ENCODE results near the gene EPN3. TPM values are rescaled to one million over a fixed set of nuclear protein-coding genes. Genes with fewer than 3 reads are reported as not detected.
A peak's percentile ranks its signal among the peaks of the same experiment; 100 is the strongest.

EPN3 gene
- total RNA-seq, 4 donors from 2014 or later: 19.2 to 95.7 (median 57.4) TPM

GRCh38 chr17:50549969-50550368 is 17.4 kb downstream of the EPN3 start:
- in situ Hi-C loops (cut with MboI; ENCODE audit: low pct_ligation_motif_present in 1 of 4, low pct_unique_long_range_greater_than_20kb in 1 of 4, low sequenced_read_pairs in 3 of 4) (loop anchor here (10.0 to 25.0 kb wide), 8 partner anchors 65 to 412 kb away; partner anchors contain the start of genes WFIKKN2 (in 2 of the 4) and ABCC3 (in 1 of the 4)), intact Hi-C loops (cut with DNase I; ENCODE audit: low total_unique reads) (loop anchor here (5.0 to 10.0 kb wide), 4 partner anchors 65 to 292 kb away; no protein-coding TSS in a partner anchor)
- Histone ChIP-seq H3K27ac (no peak overlapping the region), H3K4me3 (no peak overlapping the region), H3K27me3 (no peaks in the 10 kb centered on the region), H3K36me3 (no peaks in the 10 kb centered on the region), H3K4me1 (peaks cover 11 to 22% (median 16%) of the 10 kb centered on the region in 4 donors), H3K9me3 (no peaks in the 10 kb centered on the region)
- WGBS, 2 donors (ENCODE audit: low coverage in 1 of 2): 95% methylated on average over 10 of the region's 11 CpGs; no CpG with 5 or more reads in 1 of the 2 donors
- TF ChIP-seq, protein P1, sequence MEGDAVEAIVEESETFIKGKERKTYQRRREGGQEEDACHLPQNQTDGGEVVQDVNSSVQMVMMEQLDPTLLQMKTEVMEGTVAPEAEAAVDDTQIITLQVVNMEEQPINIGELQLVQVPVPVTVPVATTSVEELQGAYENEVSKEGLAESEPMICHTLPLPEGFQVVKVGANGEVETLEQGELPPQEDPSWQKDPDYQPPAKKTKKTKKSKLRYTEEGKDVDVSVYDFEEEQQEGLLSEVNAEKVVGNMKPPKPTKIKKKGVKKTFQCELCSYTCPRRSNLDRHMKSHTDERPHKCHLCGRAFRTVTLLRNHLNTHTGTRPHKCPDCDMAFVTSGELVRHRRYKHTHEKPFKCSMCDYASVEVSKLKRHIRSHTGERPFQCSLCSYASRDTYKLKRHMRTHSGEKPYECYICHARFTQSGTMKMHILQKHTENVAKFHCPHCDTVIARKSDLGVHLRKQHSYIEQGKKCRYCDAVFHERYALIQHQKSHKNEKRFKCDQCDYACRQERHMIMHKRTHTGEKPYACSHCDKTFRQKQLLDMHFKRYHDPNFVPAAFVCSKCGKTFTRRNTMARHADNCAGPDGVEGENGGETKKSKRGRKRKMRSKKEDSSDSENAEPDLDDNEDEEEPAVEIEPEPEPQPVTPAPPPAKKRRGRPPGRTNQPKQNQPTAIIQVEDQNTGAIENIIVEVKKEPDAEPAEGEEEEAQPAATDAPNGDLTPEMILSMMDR (IDR thresholded peaks at IDR 0.05): no peak
- TF ChIP-seq POLR2AphosphoS5 (IDR thresholded peaks at IDR 0.05): no peak
- no peak for TF ChIP-seq EP300 (IDR thresholded peaks at IDR 0.05; ENCODE audit: low read depth)
- no peak for TF ChIP-seq POLR2A (IDR thresholded peaks at IDR 0.05)
- no peak for DNase-seq

DNA sequence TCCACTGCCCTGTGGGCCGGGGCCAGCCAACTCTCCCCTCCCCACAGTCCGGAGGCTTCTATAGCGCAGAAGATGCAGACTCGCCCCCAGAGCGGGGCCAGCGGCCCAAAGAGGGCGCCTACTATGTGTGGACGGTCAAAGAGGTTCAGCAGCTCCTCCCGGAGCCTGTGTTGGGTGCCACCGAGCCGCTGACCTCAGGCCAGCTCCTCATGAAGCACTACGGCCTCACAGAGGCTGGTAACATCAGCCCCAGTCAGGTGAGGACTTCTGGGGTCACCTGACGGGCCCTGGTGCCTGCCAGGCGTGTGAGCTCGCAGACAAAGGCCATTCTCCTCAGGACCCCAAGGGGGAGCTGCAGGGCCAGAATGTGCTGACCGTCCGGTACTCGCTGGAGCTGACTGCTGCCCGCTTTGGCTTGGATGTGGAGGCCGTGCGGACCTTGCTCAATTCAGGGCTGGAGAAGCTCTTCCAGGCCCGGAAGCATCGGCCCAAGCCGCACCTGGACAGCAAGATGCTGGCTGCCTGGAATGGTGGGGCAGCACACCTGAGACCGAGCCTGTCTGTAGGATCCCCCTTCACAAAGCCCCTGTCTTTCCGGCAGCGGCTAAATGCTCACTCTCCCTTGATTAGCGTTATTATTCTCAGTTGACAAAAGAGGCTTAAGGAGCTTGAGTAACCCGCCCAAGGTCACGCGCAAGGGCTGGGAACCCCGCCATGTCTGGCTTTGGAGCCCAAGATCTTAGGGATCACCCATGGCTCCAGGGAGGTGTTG is 18.3 kb downstream of the EPN3 start:
- peaks cover 0 to 3% (median 0%) of the 10 kb centered on the region in 4 donors for H3K36me3 ChIP-seq
- 53% methylated on average over 24 of the region's 32 CpGs; no CpG with 5 or more reads in 1 of the 2 donors for WGBS, 2 donors (ENCODE audit: low coverage in 1 of 2)
- in situ Hi-C loops (cut with MboI; ENCODE audit: low pct_ligation_motif_present in 1 of 4, low pct_unique_long_range_greater_than_20kb in 1 of 4, low sequenced_read_pairs in 3 of 4): loop anchor here in 1 of 4 donors (10.0 kb wide), 1 partner anchor 84 kb away; the partner anchor contains the start of gene ABCC3
- no peaks in the 10 kb centered on the region for H3K27me3 ChIP-seq
- no peak overlapping the region for H3K4me3 ChIP-seq
- H3K27ac ChIP-seq: no peak overlapping the region
- intact Hi-C loops (cut with DNase I; ENCODE audit: low total_unique reads): loop anchor here (5.0 kb wide), 1 partner anchor 146 kb away; no protein-coding TSS in a partner anchor
- no peaks in the 10 kb centered on the region for H3K9me3 ChIP-seq
- H3K4me1 ChIP-seq: peaks cover 11 to 15% (median 14%) of the 10 kb centered on the region in 4 donors
- TF ChIP-seq, protein P1 (IDR thresholded peaks at IDR 0.05): peak; percentile 73 to 81 (median 79)
- TF ChIP-seq EP300 (IDR thresholded peaks at IDR 0.05; ENCODE audit: low read depth) (no peak), POLR2AphosphoS5 (IDR thresholded peaks at IDR 0.05) (no peak), POLR2A (IDR thresholded peaks at IDR 0.05) (no peak)
- peak; percentile 77 for DNase-seq

DNA sequence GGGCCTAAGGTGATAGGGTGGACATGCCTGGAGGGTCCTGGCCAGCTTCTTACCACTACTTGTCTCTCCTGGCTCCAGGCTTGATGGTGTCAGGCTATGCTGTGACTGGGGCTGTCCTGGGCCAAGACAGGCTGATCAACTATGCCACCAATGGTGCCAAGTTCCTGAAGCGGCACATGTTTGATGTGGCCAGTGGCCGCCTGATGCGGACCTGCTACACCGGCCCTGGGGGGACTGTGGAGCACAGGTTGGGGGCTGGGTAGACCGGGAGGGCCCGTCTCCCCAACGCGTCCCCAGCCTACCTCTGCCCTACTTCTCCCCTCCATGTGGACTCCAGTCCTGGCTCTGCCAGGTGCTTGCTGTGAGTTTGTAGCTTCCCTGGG is 18.9 kb downstream of the EPN3 start:
- no peaks in the 10 kb centered on the region for H3K9me3 ChIP-seq
- H3K4me1 ChIP-seq: peaks cover 11 to 15% (median 14%) of the 10 kb centered on the region in 4 donors
- no peak overlapping the region for H3K27ac ChIP-seq
- no peaks in the 10 kb centered on the region for H3K27me3 ChIP-seq
- no peak for TF ChIP-seq POLR2AphosphoS5 (IDR thresholded peaks at IDR 0.05)
- no peak for TF ChIP-seq EP300 (IDR thresholded peaks at IDR 0.05; ENCODE audit: low read depth)
- TF ChIP-seq POLR2A (IDR thresholded peaks at IDR 0.05): no peak
- TF ChIP-seq, protein P1 (IDR thresholded peaks at IDR 0.05): no peak
- no peak for DNase-seq
- WGBS, 2 donors (ENCODE audit: low coverage in 1 of 2): 100% methylated on average over 7 of the region's 8 CpGs; no CpG with 5 or more reads in 1 of the 2 donors
- H3K4me3 ChIP-seq: no peak overlapping the region
- H3K36me3 ChIP-seq: peaks cover 0 to 6% (median 0%) of the 10 kb centered on the region in 4 donors
- intact Hi-C loops (cut with DNase I; ENCODE audit: low total_unique reads): loop anchor here (5.0 kb wide), 1 partner anchor 146 kb away; no protein-coding TSS in a partner anchor
- in situ Hi-C loops (cut with MboI; ENCODE audit: low pct_ligation_motif_present in 1 of 4, low pct_unique_long_range_greater_than_20kb in 1 of 4, low sequenced_read_pairs in 3 of 4): loop anchor here in 1 of 4 donors (10.0 kb wide), 1 partner anchor 83 kb away; the partner anchor contains the start of gene ABCC3

GRCh38 chr17:50551884-50552283 is 19.3 kb downstream of the EPN3 start:
- Histone ChIP-seq H3K4me3 (no peak overlapping the region), H3K27ac (no peak overlapping the region), H3K36me3 (peaks cover 0 to 6% (median 0%) of the 10 kb centered on the region in 4 donors), H3K9me3 (no peaks in the 10 kb centered on the region), H3K27me3 (no peaks in the 10 kb centered on the region), H3K4me1 (peaks cover 8 to 15% (median 10%) of the 10 kb centered on the region in 4 donors)
- in situ Hi-C loops (cut with MboI; ENCODE audit: low pct_ligation_motif_present in 1 of 4, low pct_unique_long_range_greater_than_20kb in 1 of 4, low sequenced_read_pairs in 3 of 4) (loop anchor here in 1 of 4 donors (10.0 kb wide), 1 partner anchor 83 kb away; the partner anchor contains the start of gene ABCC3), intact Hi-C loops (cut with DNase I; ENCODE audit: low total_unique reads) (loop anchor here (5.0 kb wide), 1 partner anchor 145 kb away; no protein-coding TSS in a partner anchor)
- TF ChIP-seq POLR2A (IDR thresholded peaks at IDR 0.05): no peak
- TF ChIP-seq EP300 (IDR thresholded peaks at IDR 0.05; ENCODE audit: low read depth): no peak
- TF ChIP-seq, protein P1 (IDR thresholded peaks at IDR 0.05): no peak
- TF ChIP-seq POLR2AphosphoS5 (IDR thresholded peaks at IDR 0.05): no peak
- WGBS, 2 donors (ENCODE audit: low coverage in 1 of 2): 88% methylated on average over 12 of the region's 12 CpGs; no CpG with 5 or more reads in 1 of the 2 donors
- no peak for DNase-seq
